ENCODE measurements around the gene ZNF212.

ZNF212 gene

DNA sequence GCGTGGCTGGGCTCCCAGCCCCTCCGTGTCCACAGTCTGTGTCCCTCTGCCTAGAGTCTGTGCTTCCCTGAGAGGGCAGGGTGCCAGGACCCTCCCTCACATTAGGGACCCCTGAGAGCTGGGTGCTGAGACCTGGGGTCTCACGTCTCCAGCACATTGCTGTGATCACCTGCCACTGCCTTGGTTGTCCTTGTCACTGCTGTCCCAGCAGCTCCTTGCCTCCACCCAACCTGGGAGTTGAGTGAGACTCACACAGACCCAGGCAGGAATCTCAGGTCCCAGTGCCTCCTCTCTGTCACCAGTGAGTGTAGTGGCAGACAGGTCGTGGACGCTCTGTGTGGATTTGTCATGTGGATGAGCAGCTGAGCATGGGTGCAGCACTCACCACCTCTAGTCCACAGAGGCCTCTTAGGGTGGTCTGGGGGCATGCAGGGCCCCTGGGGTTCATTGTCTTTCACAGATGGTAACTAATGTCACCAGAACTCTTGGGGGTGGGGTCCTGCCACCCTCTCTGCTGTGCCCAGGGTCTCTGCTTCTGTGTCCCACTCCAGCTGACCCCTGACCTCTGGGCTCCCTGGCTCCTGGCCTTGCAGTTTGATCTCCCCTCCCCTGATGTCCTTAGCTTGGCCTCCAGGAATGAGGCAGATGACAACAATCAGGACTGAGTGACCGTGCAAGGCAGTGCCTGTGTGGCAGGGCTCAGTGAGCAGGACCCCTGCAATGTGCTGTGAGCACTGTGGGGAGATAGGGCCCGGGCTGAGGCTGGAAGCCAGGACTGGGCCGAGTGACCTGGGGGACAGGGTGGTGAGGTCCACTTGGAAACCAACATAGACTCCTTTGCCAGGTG lies 41.4 kb downstream of the ZNF212 start:
- no peak overlapping the region for H3K4me3 ChIP-seq (ENCODE audit: insufficient read length, low read depth)
- no peak for TF ChIP-seq YY1 (IDR thresholded peaks at IDR 0.05; ENCODE audit: insufficient read depth, insufficient read length)
- TF ChIP-seq ZNF274 (IDR thresholded peaks at IDR 0.05; ENCODE audit: low read depth, low read length) = no peak
- H3K9me3 ChIP-seq (ENCODE audit: insufficient read depth, low read length) = no peaks in the 10 kb centered on the region

GRCh38 chr7:149281508-149282330 lies 42.3 kb downstream of the ZNF212 start:
- DNase-seq (ENCODE audit: low read depth, low spot score) = no peak
- no peak for TF ChIP-seq ZNF274 (IDR thresholded peaks at IDR 0.05; ENCODE audit: low read depth, low read length)
- TF ChIP-seq SUZ12 (IDR thresholded peaks at IDR 0.05; ENCODE audit: extremely low read depth, insufficient read depth, insufficient read length) = no peak
- TF ChIP-seq YY1 (IDR thresholded peaks at IDR 0.05; ENCODE audit: insufficient read depth, insufficient read length) = no peak
- Histone ChIP-seq H3K36me3 (ENCODE audit: insufficient read depth, insufficient read length, low read length) (peaks cover 44% of the 10 kb centered on the region), H3K27me3 (ENCODE audit: insufficient read depth, insufficient read length) (no peaks in the 10 kb centered on the region), H3K4me3 (ENCODE audit: insufficient read length, low read depth) (no peak overlapping the region), H3K4me1 (ENCODE audit: insufficient read depth, insufficient read length) (no peaks in the 10 kb centered on the region), H3K9me3 (ENCODE audit: insufficient read depth, low read length) (no peaks in the 10 kb centered on the region), H3K9ac (ENCODE audit: insufficient read length, low read depth) (no peak overlapping the region)

More for the DNA sequence above, 41.4 kb downstream of the ZNF212 start:
- Histone ChIP-seq H3K4me1 (ENCODE audit: insufficient read depth, insufficient read length) (no peaks in the 10 kb centered on the region), H3K27me3 (ENCODE audit: insufficient read depth, insufficient read length) (no peaks in the 10 kb centered on the region), H3K36me3 (ENCODE audit: insufficient read depth, insufficient read length, low read length) (peaks cover 50% of the 10 kb centered on the region), H3K9ac (ENCODE audit: insufficient read length, low read depth) (no peak overlapping the region)
- no peak for DNase-seq (ENCODE audit: low read depth, low spot score)

DNA sequence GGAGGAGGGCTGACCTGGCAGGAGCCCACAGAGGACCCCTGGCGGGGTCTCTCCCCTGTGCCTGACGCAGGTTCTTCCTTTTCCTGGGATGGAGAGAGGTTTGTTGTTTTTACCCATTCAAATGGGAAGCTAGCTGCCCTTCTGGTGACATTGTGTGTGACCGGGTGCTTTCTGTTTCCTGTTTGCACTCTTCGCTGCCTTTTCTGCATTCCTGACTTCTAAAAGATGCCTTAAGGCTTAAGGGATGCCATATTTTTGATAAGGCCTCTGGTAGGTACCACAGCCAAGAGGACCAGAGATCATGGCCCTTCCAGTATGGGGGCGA lies 42.8 kb downstream of the ZNF212 start:
- Histone ChIP-seq H3K27me3 (ENCODE audit: insufficient read depth, insufficient read length) (no peaks in the 10 kb centered on the region), H3K9ac (ENCODE audit: insufficient read length, low read depth) (no peak overlapping the region), H3K9me3 (ENCODE audit: insufficient read depth, low read length) (no peaks in the 10 kb centered on the region), H3K4me1 (ENCODE audit: insufficient read depth, insufficient read length) (no peaks in the 10 kb centered on the region), H3K36me3 (ENCODE audit: insufficient read depth, insufficient read length, low read length) (peaks cover 47% of the 10 kb centered on the region), H3K4me3 (ENCODE audit: insufficient read length, low read depth) (no peak overlapping the region)
- no peak for TF ChIP-seq ZNF274 (IDR thresholded peaks at IDR 0.05; ENCODE audit: low read depth, low read length)
- TF ChIP-seq SUZ12 (IDR thresholded peaks at IDR 0.05; ENCODE audit: extremely low read depth, insufficient read depth, insufficient read length) = no peak
- TF ChIP-seq YY1 (IDR thresholded peaks at IDR 0.05; ENCODE audit: insufficient read depth, insufficient read length) = no peak
- no peak for DNase-seq (ENCODE audit: low read depth, low spot score)

DNA sequence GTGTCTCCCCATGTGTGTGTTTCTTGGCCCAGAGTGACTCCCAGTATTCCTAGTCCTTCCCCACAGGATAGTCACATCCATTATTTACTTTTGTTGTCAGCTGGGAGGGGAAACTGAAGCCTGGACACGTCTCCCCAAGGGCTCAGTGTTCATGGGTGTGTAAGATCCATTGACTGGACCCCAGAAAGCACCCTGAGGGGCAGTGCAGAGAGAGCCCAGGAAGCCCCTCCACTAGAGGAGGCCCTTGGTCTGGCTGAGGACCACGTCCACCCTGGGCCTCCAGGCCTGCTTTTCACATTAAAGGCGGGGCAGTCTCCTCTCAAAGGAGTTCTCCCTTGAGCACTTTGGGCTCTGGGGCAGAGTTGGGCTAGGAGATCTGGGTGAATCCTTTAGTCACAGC lies 43.9 kb downstream of the ZNF212 start:
- H3K9me3 ChIP-seq (ENCODE audit: insufficient read depth, low read length) = no peaks in the 10 kb centered on the region
- no peaks in the 10 kb centered on the region for H3K27me3 ChIP-seq (ENCODE audit: insufficient read depth, insufficient read length)
- TF ChIP-seq YY1 (IDR thresholded peaks at IDR 0.05; ENCODE audit: insufficient read depth, insufficient read length) (no peak), ZNF274 (IDR thresholded peaks at IDR 0.05; ENCODE audit: low read depth, low read length) (no peak), SUZ12 (IDR thresholded peaks at IDR 0.05; ENCODE audit: extremely low read depth, insufficient read depth, insufficient read length) (no peak)
- peaks cover 40% of the 10 kb centered on the region for H3K36me3 ChIP-seq (ENCODE audit: insufficient read depth, insufficient read length, low read length)
- no peak overlapping the region for H3K4me3 ChIP-seq (ENCODE audit: insufficient read length, low read depth)
- no peaks in the 10 kb centered on the region for H3K4me1 ChIP-seq (ENCODE audit: insufficient read depth, insufficient read length)
- no peak overlapping the region for H3K9ac ChIP-seq (ENCODE audit: insufficient read length, low read depth)
- DNase-seq (ENCODE audit: low read depth, low spot score) = no peak

DNA sequence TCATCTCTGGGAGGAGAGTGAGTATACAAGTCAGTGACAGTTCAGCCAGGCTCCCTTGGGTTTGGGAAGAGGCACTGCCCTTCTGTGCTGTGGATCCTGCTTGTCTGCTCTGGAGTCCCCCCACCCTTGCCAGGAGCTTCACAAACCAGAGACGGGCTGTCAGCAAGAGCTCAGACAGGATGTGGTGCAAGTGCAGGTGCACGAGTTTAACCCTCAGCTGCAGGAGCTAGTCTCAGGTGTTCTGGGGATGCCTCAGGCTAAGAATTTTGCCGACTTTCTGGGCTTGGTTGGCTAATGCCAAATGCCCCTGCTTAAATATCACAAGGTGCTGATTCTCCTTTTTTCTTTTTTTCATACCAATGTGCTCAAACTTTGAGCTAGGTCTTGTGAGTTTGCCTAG lies 44.9 kb downstream of the ZNF212 start:
- peaks cover 30% of the 10 kb centered on the region for H3K36me3 ChIP-seq (ENCODE audit: insufficient read depth, insufficient read length, low read length)
- no peaks in the 10 kb centered on the region for H3K9me3 ChIP-seq (ENCODE audit: insufficient read depth, low read length)
- no peaks in the 10 kb centered on the region for H3K4me1 ChIP-seq (ENCODE audit: insufficient read depth, insufficient read length)
- DNase-seq (ENCODE audit: low read depth, low spot score) = no peak
- H3K9ac ChIP-seq (ENCODE audit: insufficient read length, low read depth) = no peak overlapping the region
- no peak overlapping the region for H3K4me3 ChIP-seq (ENCODE audit: insufficient read length, low read depth)
- no peaks in the 10 kb centered on the region for H3K27me3 ChIP-seq (ENCODE audit: insufficient read depth, insufficient read length)
- no peak for TF ChIP-seq SUZ12 (IDR thresholded peaks at IDR 0.05; ENCODE audit: extremely low read depth, insufficient read depth, insufficient read length)
- TF ChIP-seq ZNF274 (IDR thresholded peaks at IDR 0.05; ENCODE audit: low read depth, low read length) = no peak
- TF ChIP-seq YY1 (IDR thresholded peaks at IDR 0.05; ENCODE audit: insufficient read depth, insufficient read length) = no peak

DNA sequence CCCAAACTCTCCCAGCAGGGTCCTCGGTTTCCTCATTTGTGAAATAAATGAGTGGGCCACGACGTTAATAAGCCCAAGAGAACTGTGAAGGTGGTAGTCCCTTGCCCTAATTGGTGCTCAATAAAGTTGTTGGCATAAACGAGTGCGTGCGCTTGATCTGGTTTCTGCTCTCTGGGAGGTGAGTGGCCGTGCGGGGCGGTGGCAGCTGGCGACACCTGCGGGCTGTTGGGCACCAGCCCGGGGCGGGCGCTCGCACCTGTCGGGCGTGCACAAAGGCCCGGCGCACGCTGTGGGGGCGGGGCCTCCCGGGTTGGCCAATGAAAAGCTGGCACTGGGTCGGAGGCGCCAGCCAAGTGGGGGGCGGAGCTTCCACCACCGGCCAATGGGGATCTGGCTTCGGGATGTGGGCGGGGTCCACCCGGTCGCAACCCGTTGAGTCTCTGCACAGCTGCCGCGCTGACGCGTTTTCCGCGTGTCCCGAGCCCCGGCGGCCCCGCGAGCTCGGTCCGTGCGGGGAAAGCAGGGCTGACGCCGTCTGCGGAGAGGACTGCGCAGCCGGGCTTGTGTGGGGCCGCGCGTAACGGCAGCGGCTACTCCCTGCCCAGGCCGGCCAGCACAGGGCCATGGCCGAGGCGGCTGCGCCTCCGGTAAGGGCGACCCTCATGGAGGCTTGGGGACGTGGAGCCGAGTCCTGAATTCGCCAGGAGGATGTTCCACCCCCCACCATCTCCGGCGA lies 45.6 kb downstream of the ZNF212 start:
- Histone ChIP-seq H3K9me3 (ENCODE audit: insufficient read depth, low read length) (no peaks in the 10 kb centered on the region), H3K36me3 (ENCODE audit: insufficient read depth, insufficient read length, low read length) (peaks cover 29% of the 10 kb centered on the region), H3K9ac (ENCODE audit: insufficient read length, low read depth) (peak overlapping the region; percentile 86), H3K4me1 (ENCODE audit: insufficient read depth, insufficient read length) (no peaks in the 10 kb centered on the region), H3K27me3 (ENCODE audit: insufficient read depth, insufficient read length) (no peaks in the 10 kb centered on the region), H3K4me3 (ENCODE audit: insufficient read length, low read depth) (peak overlapping the region; percentile 80)
- DNase-seq (ENCODE audit: low read depth, low spot score) = peak; percentile 90
- TF ChIP-seq SUZ12 (IDR thresholded peaks at IDR 0.05; ENCODE audit: extremely low read depth, insufficient read depth, insufficient read length) = no peak
- TF ChIP-seq YY1 (IDR thresholded peaks at IDR 0.05; ENCODE audit: insufficient read depth, insufficient read length) = no peak

DNA sequence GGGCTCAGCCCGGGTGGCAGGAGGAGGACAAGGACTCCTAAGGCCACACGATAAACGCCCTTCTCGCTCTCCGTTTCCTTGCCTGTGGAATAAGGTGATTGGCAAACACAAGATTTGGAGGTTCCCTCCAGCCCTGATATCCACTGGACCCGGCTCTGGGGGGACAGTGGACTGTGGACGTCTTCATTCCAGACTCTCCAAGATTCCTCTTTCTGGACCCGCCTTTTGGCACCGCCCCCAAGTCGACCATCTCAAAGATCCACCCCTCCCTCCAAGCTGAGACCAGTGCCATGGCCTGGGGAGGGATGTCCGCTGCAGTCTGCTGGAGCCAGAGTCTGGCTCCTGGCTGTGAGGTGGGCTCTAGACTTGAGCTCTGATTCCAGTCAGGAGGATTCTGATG lies 46.2 kb downstream of the ZNF212 start:
- H3K36me3 ChIP-seq (ENCODE audit: insufficient read depth, insufficient read length, low read length) = peaks cover 24% of the 10 kb centered on the region
- no peaks in the 10 kb centered on the region for H3K27me3 ChIP-seq (ENCODE audit: insufficient read depth, insufficient read length)
- H3K4me1 ChIP-seq (ENCODE audit: insufficient read depth, insufficient read length) = no peaks in the 10 kb centered on the region
- no peaks in the 10 kb centered on the region for H3K9me3 ChIP-seq (ENCODE audit: insufficient read depth, low read length)
- peak overlapping the region; percentile 86 for H3K9ac ChIP-seq (ENCODE audit: insufficient read length, low read depth)
- no peak for DNase-seq (ENCODE audit: low read depth, low spot score)
- peak overlapping the region; percentile 80 for H3K4me3 ChIP-seq (ENCODE audit: insufficient read length, low read depth)
- TF ChIP-seq SUZ12 (IDR thresholded peaks at IDR 0.05; ENCODE audit: extremely low read depth, insufficient read depth, insufficient read length) (no peak), ZNF274 (IDR thresholded peaks at IDR 0.05; ENCODE audit: low read depth, low read length) (no peak), YY1 (IDR thresholded peaks at IDR 0.05; ENCODE audit: insufficient read depth, insufficient read length) (no peak)

Data from NT2/D1 (cell line).